Retina (tissue), 1 donor: ENCODE data around the gene DBI.
A peak's percentile ranks its signal among the peaks of the same experiment; 100 is the strongest.

ENCODE experiments used
- DNase-seq: peaks from one replicate; pipeline ENCODE4 v3.0.0-alpha.2; 2016

The DBI gene

DNA sequence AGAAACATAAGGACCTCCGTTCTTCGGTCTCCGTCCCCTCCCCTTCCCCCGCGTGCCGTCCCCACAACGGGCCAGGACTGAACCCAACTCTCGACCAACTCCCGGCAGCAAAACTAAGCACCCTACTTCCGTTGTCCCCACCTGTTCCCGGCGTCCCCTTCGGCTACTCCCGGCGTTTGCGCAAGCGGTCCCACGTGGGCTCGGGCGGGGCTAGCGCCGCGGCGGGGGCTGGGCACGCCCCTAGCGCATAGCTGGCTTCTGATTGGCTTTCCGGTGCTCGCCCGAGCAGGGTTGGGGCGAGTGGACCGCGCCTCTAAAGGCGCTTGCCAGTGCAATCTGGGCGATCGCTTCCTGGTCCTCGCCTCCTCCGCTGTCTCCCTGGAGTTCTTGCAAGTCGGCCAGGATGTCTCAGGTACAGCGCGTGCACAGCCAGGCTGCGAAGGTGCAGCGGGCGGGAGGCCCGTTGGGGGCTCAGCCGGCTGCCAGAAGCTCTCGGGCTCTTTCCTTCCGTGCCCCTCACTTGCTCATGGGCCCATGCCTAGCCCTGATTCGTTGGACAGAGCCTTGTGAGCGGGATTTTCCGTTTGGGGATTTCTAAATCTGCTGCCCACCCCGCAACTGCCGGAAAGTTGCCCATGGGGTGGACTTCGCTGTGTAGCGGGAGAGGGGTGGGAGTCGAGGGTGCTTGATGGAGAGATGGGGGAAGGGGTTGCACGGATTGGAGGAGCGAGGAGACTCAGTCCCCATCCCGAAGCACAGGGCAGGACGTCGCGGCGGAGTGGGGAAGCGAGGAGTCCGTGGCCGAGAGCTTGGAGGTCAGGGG lies at the start of gene DBI, which contains the start of gene C2orf76:
Gene DBI (plus strand): TSS at position 329 of the 823 bp plus-strand sequence. CDS start 75 bp downstream, at position 404.
Gene C2orf76 (minus strand): TSS at position 186 of the 823 bp plus-strand sequence. CDS start 26,875 bp downstream, outside the sequence.
- peak; percentile 97 for DNase-seq

DNA sequence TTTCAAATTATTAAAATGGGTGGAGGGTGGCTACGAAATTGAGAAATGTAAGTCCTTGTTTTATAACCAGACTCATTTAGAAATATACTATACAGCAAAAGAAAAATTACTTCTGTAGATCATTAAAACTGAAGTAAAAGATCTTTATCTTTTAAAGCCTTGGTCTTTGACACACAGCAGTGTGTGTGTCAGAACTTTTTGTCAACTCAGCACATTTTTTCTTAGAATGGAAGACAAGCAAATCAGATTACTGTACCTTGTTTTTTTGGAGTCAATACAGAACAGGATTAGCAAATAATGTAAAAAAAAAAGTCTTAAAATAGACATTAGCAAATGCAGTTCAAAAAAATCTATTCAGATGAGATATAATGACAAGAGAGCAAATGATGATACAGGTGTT lies 49.2 kb upstream of the DBI start:
- DNase-seq, result no peak

DNA sequence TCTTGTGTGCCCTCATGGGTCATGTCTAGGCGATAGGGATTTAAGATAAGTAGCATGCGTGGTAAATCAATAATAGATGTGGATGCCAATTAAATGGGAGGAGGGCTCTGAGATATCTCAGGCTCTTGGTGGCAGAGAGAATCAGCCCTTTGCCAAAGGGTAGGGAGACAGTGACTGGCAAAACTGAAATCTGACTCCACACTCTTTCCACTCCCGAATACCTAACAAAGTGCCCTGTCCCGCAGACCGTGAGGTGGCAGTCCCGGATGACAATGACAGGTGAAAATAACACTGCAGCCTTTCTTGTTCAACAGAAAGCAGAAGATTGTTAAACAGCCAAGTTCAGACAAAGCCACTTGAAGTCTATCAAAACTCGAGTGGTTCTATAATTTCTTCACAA lies 47.2 kb upstream of the DBI start:
- DNase-seq, result no peak

DNA sequence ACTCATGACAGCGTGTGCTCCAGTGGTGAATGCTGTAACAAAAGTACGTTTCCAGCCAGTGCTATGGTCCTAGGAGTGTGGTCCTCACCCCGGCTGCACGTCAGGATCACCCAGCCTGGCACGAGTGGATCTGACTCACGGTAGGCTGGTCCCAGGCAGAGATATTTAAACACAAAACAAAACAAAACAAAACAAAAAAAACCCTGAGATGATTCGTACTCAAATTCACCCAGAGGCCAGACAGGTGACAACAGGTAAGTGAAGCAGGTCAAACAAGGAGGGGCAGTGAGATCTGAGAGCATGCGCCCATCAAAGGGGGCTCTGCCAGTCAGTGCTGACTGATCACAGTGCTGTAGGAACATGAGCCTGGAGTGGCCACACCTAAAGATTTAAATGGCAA lies 43.3 kb upstream of the DBI start:
- DNase-seq, result no peak

DNA sequence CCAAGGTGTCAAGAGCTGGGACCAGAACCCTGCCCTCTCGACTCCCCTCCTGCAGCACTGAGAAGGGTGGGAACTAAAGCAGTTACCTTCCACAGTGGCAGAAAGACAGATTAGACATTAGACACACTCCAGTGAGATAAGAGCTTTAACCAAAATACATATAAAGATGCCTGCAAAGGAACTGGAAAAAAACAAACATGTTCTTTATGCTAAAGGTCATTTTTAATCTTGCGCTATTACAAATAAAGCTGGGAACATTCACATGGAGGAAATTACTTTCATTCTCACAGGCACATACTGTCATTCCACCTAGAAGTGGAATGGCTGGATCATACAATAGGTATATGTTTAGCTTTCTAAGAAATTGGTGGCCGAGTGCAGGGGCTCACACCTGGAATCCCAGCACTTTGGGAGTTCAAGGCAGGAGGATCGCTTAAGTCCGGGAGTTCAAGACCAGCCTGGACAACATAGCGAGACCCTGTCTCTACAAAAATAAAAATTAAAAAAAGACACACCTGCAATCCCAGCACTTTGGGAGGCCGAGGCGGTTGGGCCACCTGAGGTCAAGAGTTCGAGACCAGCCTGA lies 42.0 kb upstream of the DBI start:
- DNase-seq, result no peak

DNA sequence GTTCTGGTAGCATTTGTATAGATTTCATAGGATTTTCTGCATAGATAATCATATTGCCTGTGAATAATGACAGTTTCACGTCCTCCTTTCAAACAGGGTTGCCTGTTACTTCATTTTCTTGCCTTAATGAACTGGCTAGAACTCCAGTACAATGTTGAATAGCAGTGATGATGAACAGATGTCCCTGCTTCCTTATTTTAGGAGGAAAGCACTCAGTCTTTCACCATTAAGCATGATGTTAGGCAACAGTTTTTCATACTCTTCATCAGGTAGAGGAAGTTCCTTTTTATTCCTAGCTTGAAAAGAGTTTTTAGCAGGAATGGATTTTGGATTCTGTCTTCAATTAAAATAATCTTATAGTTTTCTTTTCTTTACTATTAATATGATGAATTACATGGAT lies 39.8 kb upstream of the DBI start:
- no peak for DNase-seq

DNA sequence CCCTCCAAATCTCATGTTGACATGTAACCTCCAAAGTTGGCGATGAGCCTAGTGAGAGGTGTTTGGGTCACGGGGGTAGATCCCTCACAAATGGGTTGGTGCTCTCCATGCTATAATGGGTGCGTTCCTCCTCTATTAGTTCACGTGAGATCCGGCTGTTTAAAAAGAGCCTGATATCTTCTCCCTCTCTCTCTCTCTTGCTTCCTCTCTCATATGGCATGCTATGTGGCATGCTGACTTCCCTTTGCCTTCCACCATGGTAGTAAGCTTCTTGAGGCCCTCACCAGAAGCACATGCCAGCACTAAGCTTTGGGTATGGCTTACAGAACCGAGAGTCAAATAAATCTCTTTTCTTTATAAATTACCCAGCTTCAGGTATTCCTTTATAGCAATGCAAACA lies 39.3 kb upstream of the DBI start:
- no peak for DNase-seq

DNA sequence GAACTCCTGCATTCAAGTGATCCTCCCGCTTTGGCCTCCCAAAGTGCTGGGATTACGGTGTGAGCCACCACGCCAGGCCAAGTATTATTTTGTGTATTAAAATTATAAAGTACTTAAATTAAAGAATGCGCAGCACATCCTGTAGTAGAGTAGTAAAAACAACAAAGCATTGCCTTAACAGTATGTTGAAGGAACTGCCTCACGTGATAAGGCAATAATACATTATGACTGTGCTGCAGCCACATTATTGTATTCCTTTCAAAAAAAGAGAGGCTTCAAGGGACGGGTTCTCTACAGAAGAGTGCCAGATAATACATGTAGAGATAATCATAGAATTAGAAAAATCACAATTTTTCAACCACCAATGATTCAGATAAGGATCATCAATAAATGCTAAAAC lies 33.8 kb upstream of the DBI start:
- DNase-seq, result no peak

DNA sequence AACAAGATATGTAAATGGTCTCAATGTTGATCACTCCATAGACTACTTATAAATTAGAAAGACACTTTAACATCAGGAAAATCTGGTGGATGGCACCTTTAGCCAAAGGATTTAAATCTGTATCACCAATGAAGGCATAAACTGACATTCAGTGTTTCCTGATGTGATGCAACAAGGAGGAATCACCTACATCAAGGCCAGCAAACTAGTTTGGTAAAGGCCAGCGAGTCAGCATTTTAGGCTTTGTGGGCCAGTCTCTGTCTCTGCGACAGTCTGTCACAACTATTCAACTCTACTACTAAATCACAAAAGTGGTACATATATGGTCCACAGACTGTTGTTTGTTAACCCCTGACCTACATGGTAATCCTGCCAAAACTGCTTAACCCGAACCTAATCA lies 33.4 kb upstream of the DBI start:
- DNase-seq, result no peak

DNA sequence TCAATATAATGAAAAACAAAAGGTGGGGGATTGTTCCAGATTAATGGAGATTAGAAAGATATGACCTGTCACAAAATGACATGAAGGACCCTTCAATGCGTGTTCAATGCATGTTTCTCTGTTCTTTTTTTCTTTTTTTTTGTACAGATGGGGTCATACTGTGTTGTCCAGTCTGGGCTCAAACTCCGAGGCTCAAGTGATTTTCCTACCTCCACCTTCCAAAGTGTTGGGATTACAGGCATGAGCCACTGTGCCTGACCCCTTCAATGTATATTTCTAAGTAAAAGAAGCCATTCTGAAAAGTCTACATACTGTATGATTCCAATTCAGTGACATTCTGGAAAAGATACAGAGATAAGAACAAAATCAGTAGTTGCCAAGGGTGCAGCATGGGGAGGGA lies 32.9 kb upstream of the DBI start:
- DNase-seq, result no peak

DNA sequence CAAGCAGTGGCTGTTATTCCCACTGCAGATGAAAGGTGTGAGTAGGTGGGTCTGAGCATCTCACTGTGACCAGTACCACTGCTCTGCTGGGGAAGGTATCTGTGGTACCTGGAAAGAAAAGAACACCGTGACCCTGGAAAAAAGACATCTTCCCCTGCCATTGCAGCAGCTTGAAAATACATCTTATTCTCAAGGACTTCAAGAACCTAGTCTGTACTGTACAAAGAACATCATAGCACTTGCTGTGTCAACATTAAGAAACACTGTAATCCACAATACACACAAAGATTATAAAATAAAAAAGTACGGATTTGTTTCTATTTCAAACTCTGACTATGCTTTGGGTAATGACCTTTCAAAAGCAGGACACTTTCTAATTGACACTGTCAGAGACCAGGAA lies 29.0 kb upstream of the DBI start:
- no peak for DNase-seq

DNA sequence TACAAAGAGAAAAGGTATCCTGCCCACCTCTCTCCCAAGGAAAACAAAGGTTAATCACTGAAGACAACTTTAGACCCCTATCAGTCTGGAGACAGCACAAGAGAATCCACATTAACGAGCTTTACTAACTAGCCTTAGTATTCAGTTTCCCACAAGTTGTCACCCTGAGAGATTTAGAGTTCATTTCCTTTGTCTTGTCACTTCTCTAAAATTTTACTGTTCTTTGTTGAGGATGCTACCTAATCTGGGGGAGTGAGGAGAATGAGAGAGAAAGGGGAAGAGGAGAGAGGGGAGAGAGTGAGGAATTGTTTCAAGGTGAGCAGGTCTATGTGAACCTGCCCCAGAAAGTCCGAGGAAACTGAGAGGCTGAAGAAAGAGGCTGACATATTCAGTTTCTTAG lies 28.5 kb upstream of the DBI start:
- DNase-seq, result no peak

DNA sequence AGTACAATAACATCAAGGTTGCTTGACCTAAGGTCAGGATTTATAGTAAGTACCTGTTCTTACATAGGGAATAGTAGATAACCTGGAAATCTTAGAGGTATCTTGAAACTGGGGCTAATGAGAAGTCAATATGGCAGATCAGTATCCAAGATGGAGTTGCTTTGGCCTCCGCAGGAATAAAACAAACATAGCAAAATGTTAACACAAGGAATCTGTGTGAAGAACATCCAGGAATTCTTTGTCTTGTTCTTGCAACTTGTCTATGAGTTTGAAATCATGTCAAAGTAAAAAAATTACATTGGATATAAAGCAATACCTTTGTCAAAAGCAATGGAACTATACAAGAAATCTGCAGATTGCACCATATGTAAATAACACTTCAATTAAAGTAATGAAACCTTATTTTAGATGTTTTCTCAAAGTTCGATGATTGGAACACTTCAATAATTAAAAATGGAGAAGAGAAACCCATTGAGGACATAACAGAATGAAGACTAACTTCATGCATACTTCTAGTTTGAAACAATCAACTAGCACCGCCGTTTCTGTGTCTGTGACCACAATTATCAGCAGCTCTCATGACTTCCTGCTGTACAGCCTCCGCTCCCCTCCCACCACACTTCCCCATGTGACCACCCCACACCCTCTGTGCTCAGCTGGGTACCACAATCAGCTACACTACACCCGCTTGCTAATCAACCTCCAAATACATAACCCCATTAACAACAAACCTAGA lies 27.8 kb upstream of the DBI start:
- DNase-seq, result no peak

DNA sequence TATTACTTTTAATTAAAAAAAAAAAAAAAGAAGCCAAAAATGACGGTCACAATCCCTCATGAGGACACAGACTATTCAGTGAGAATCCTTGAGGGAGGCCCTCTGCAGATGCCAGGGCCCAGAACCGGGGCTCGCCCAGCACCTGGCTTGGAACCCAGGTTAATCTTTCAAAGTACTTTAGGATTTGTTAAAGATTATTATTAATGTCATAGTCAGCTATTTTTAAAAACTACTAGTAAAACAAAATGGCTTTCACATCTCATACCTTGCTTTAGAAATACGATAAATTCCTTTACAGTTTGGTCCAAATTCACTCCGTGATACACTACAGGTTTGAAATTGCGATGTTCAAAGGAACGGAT lies 27.2 kb upstream of the DBI start:
- DNase-seq, result no peak

DNA sequence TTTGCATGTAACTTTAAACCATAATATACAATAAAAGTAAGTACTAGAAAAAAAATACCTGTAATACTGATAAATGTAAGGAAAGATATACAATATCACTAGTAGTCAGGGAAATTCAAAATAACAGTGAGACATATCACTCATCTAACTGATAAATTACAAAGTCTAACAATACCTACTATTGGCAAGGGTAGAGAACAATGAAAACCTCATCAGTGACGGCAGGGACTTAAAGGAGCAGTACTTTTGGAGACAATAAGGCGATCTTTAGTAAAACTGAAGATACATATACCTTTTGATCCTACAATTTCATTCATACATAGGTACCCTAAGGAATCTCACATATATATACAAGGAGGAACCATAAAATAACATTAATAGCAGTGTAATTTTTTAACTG lies 25.1 kb upstream of the DBI start:
- DNase-seq, result no peak

DNA sequence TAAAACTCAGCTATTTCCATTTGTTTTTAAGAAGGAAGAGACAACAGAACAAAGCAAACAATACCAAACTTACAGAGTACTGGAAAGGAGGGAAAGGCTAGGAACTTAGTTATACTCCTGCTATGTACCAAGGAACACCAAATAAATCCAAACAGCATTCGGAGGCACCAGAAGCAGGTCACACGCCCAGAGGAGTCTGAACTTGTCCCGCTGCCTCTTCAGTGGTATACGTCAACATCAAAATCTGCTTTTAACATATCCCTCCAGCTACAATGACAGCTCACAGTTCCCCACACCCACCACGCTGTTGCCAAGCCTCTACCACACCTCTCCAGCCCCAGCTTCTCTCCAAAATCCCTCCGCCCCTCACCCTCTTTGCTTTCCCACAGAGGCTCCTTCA lies 17.5 kb upstream of the DBI start:
- no peak for DNase-seq

DNA sequence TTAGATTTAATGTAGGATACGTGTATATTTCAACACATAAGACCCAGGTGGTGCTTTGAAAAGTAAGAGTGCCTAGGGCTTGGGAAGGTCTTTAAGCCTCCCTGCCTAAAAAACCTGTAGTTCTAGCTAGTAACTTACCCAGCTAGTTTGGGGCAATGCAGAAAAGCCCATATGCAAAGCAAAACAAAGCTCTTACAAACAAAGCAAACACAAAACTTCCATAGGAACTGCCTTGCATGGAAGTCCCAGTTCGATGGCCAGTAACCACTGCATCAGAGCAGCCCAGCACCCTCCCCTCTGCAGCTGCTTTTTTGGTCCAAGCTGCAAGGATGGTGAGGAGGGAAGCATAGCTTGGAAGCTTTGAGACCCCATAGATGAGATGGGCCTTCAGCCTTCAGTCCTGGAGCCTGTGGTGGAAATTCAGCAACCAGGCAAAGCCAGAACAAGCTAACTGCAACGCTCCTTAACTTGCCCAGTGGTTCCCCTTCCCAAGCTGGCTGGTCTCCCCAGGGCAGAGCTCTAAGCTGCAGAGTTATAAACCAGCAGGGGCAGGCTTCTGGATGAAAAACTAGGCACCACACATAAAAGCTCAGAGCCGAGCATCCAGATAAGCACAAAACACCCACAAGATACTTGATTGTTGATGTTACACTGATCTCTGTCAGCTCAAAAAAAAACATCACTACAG lies 16.3 kb upstream of the DBI start:
- DNase-seq, result no peak

DNA sequence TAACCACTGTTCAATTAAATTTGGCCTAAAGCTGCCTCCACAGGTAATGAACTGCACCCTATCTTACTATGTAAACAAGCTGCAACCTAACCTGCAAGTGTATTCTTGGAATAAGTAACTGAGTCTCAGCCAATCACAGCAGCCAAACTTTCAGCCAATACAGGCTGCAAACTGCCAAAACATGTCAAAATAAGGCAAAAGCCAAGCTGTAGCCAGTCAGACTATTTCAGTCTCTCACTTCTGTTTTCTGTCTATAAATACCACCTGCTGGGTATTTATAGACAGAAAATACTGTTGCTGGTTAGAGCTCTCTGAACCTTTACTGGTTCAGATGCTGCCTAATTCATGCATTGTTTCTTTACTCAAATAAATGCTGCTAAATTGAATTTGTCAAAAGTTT lies 14.4 kb upstream of the DBI start:
- DNase-seq, result no peak

DNA sequence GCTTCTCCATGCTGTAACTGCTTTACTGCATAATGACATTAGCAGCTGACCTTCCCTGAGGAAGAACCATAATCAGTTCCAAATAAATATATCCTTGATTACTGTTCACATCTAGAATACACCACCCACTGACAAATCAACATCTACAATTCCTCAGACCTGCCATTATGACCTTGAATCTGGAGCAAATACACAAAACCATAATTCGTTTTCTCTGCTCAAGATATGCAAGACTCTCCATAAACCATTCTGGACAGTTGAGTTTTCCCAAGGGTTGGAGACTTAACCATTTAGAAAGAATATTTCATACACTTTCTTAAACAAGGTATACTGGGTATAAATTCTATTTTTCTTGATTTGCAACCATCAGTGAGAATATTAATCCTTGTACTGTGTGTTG lies 11.9 kb upstream of the DBI start:
- DNase-seq, result no peak

DNA sequence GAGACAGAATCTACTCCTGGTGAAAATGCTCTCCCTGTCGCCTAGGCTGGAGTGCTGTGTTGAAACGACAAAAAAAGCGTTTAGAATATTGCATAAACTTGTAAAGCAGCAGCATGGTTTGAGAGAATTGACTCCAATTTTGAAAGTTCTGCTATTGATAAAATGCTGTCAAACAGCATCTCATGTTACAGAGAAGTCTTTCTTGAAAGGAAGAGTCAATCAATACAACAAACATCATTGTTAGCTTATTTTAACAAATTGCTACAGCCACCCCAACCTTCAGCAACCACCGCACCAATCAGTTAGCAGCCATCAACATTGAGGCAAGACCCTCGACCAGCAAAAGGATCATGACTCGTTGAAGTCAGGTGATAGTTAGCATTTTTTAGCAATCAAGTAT lies 7.0 kb upstream of the DBI start:
- no peak for DNase-seq

DNA sequence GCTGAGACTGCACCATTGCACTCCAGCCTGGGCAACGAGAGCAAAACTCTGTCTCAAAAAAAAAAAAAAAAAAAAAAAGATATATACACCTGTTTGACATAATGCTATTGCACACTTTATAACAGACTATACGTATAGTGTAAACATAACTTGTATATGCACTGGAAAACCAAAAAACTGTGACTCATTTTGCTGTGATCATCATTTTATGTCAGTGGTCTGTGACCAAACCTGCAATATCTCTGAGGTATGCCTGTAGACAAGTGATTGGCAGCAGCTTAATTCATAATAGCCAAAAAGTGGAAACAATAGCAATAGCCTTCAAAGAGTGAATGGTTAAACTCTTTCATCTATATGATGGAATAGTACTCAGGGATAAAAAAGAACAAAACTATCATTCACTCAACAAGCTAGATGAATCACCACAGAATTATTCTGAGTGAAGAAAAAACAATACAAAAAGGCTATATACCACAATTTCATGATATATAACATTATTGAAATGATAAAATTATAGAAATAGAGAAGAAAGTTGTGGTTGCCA lies 6.3 kb upstream of the DBI start:
- DNase-seq, result no peak

DNA sequence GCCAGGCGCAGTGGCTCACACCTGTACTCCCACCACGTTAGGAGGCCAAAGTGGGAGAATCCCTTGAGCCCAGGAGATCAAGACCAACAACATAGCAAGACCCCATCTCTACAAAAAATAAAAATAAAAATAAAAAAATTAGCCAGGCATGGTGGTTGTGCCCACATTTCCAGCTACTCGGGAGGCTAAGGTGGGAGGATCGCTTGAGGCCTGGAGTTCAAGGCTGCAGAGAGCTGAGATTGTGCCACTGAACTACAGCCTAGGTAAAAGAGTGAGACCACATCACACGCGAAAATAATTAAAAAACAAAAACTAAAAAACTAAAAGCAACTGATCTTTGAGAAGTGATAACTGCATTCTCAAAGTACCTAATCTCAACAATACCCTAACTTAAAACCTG lies 2.0 kb upstream of the DBI start:
- no peak for DNase-seq

DNA sequence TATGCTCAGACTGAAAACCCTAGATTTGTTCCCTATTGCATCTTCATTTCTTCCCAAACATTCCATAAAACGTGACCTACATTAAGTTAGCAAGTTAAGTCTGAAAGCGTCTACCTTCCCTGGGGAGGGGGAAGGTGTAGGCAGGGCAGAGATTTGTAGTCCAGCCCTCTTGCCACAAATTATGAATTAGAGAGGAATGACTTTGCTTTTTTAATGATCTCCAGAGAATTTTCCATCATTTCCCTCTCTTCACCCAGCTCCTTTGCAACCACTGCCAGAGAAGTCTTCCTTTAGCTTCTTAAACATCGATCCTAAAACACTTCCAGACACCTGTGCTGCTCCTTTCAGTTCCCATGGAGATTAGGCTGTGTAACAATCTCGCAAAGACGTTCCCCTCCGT lies 1.3 kb upstream of the DBI start:
- DNase-seq, result no peak
